ENCODE data around the gene AIP.
"Not testable (repeated sequence)": the region's sequence is repeated elsewhere in the genome, so short reads cannot be mapped to it uniquely, and the experiment has no call there.

AIP gene

DNA sequence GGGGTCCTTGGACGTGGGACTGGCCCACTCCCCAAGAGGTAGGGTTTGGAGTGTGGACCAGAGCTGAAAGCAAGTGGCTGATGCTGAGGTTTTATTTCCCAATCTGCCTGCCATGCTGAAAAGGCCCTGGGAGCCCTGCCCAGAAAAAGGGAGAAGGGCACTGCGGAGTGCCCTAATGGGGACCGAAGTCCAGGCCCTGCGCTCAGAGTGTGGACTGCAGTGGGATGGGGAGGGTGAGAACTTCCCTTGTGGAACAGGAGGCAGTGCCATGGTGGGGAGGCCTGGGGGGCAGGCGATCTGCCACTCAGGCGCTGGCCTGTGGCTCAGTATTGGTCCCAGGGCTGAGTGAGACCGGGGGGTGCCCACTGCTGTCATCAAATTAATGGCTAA, 34.6 kb upstream of the AIP start:
- no peak for DNase-seq (ENCODE audit: extremely low read depth in 1 of 2, low read depth in 1 of 2)

DNA sequence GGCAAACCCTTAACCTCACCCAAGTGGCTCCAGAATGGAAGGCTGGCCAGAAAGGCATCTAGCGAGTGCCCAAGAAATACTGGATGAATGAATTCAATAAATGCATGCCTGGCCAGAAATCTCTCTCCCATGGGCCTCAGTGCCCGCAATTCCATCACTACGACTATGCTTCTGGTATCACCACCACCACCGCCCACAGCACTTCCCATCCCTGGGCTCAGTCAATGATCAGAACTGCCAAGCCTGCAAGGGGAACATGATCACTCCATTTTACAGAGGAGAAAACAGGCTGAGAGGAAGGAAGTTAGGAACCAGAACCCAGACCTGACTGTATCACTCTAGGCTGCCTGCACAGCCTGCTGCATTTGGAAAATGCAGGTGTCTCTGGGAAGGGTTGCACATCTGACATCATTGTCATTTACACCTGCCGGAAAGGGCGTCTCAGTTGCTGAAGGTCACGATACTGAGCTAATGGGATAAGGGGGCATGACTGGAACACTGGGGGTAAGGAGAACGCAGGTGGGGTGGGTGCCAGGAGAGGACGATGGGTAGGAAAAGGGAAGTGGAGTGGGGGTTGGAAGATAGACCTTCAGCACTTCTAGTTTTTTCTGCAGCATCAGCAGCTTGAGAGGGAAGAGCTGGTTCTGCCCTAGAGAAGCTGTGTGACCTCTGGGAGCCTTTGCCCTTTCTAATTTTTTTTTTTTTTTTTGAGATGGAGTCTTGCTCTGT, 33.5 kb upstream of the AIP start:
- DNase-seq (ENCODE audit: extremely low read depth in 1 of 2, low read depth in 1 of 2) = no peak

DNA sequence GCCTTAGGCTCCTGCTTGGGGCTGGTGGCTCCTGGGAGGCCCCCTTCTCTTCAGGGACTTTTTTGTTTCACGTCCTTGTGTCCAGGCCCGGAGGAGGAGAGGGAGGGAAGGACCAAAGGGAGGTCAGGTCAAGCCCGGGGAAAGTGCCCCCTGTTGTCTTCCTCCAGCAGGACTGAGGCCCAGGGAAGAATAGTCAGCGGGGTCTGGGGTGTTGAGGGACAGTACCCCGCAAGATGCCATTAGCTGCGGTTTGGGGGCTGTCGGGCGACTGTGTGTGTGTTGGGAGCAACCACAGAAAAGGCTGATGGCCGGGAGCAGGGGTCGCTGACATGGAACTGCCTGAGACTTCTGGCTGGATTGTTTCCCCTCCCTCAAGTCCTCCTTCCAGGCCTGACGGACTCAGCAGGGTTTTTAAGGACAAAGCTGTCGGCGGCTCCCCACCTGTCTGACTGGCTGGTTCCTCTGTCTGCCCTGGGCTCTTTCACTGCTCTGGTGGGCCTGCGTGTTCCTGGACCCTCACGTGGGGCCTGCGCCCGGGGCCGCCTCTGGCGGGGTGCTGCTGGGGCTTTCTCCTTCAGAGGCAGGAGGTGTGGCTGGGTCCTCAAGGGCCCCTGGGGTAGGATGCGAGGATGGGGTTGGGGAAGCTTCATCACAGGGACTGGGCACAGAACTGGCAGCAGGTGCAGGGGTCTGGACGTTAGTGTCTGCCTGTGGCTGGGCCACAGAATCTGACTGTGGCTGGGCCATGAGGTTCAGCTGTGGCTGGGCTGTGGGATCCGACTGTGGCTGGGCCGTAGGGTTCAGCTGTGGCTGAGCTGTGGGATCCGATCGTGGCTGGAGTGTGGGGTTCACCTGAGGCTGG, 31.8 kb upstream of the AIP start:
- no peak for DNase-seq (ENCODE audit: extremely low read depth in 1 of 2, low read depth in 1 of 2)

DNA sequence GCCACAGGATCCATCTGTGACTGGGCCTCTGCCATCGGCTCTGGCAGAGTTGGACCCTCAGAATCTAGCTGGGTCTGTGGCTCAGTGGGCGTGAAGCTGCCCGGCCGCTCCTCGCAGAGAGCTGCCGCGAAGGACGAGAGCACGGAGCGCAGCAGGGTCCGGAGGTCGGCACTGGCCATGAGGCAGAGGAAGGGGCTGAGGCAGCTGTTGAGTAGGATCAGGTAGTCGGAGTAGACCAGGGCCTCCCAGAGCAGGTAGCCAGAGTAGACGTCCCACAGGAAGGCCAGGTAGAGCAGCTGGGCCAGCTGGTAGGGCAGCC, 31.2 kb upstream of the AIP start:
- DNase-seq (ENCODE audit: extremely low read depth in 1 of 2, low read depth in 1 of 2) = no peak

DNA sequence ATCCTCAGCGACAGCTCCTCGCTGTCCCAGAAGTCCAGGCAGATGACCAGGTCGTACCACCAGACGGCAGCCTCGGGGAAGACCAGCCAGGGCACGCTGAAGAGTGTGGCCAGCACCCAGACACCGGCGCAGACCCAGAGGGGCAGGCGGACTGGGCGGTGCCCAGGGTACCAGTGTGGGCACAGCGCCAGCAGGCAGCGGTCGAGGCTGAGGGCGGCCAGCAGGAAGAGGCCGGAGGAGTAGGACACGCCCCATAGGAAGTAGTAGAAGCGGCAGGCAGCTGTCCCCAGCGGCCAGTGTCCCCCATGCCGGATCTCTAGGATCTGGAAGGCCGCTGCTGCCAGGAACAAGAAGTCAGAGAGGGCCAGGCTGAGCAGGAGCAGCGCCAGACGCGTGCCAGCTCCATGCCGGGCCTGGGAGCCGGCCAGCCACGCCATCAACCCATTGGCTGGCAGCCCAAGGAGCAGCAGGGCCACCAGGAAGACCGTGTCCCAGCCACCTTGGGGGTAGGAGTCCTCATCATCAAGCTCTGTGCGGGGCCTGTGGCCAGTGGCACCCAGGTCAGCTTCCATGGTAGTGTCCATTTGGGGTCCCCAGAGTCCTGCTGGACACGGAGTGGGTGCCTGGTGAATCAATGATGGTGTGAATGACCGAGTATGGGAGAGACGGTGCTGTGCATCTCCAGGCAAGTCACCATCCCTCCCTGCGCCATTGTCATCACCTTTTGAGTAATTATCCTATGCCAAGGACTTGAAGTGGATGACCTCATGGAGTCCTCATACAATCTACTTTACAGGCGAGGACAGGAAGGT, 30.5 kb upstream of the AIP start, which contains the start of gene GPR152:
Gene GPR152, minus strand, starts transcription at position 589 of the 812 bp plus-strand sequence. Its CDS starts 5 bp downstream, at position 584.
- no peak for DNase-seq (ENCODE audit: extremely low read depth in 1 of 2, low read depth in 1 of 2)

DNA sequence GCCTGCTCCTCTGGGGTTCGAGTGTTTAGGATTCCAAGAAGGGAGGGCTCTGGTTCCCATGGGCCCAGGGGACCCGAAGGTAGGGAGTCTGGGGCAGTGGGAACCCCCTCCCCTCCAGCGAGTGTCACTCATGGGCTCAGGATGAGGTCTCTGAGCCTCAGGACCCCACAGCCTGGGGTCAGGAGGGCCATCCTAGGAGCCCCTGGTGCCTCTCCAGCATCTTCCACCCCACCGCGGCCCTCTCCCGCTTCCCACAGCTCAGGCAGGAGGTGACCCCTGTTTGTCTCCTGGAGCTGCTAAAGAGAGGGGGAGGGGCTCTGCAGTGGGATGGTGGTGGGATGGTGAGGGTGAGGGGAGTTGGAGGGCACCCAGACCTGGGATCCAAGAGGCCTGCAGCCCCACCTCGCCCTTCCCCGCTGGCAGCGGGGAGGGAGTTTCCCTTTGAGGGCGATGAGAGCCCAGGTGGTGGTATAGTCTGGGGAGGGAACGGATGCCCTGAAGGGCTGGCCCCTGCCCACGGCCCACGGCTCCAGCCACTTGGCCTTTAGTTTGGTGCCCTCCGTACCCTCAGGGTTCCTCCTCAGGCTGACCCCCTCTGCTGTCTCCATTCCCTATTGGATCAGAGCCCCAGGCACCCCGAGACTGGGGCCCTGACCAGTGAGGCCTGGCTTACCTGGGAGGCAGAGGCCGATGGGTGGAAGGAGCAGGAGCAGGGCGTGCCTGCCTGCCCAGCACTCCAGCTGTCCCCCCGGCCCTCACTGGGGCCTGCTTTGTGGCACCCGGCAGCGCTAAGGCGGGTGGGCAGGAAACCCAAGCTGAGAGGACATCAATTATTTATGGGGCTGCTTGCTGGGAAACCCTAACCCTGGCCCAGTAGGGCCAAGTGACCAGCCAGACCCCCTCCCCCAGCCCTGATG, 28.8 kb upstream of the AIP start:
- DNase-seq (ENCODE audit: extremely low read depth in 1 of 2, low read depth in 1 of 2) = no peak

DNA sequence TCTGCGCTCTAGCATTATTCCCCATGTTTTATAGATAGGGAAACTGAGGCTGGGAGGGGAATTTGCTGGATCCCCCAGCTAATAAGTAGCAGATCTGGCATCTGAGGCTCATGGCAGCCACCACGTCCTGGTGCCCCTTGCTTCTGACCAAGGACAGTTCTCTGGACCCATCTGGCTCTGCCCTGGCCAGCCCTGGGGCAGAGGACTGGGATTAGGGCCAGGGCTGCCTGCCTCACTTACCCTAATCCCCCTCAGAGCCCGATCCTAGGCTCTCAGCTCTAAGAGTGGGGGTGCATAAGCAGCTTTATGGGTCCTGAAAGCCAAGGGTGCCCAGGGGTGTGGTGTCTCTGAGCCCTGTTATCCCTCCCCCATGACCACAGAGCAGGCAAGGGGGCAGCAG, 27.8 kb upstream of the AIP start, which contains the start of gene CABP4:
Gene CABP4, plus strand, starts transcription at position 301 of the 400 bp plus-strand sequence. Its CDS starts 70 bp downstream, at position 371.
- no peak for DNase-seq (ENCODE audit: extremely low read depth in 1 of 2, low read depth in 1 of 2)

DNA sequence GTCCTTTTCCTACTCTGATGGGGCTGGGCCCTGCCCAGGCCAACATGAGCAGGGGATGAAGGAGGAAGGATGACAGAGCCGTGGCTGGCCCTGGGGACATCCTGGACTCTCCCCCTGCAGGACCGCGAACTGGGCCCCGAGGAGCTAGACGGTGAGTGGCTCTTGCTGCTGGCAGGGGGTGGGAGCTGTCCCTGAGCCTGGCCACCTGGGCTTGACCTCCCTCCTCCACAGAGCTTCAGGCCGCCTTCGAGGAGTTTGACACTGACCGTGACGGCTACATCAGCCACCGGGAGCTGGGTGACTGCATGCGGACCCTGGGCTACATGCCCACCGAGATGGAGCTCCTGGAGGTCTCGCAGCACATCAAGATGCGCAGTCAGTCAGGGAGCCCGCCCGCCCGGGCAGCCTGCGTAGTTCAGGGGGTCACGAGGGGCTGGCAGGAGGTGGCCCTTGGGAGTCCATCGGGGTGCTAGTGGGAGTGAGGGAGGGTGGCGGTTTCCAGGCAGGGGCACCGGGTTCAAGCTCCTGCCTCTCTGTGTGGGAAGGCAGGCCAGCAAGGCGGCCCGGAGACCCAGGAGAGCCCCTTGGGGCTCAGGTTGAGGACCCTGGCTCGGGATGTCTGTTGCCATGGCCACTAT, 26.6 kb upstream of the AIP start:
- no peak for DNase-seq (ENCODE audit: extremely low read depth in 1 of 2, low read depth in 1 of 2)

DNA sequence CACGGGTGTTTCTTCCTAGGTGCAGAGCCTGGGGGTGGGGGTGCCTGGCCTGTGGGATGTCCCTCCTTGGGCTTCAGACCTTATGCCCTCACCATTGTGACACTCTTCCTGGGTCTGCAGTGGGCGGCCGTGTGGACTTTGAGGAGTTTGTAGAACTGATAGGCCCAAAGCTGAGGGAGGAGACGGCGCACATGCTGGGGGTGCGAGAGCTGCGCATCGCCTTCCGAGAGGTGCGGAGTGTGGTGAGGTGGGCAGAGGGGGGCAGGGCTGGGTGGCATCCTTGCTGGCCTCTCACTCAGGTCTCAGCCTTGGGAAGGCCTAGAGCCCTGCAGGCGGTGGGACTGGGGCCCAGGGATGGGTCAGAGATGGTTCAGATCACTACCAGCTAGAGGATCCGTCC, 25.4 kb upstream of the AIP start:
- no peak for DNase-seq (ENCODE audit: extremely low read depth in 1 of 2, low read depth in 1 of 2)

DNA sequence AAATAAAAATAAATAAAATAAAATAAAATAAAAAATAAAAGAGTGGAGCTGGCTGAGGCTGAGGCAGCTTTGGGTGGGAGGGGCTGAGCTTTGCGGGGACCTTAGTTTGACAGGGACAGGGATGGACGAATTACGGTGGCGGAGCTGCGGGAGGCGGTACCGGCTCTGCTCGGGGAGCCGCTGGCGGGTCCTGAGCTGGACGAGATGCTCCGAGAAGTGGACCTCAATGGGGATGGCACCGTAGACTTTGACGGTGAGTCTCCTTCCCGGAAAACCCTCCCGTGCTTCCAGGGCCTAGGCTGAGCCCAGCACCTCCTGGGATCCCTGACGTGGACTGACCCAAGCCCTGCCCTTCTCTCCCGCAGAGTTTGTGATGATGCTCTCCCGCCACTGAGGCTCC, 24.6 kb upstream of the AIP start:
- DNase-seq (ENCODE audit: extremely low read depth in 1 of 2, low read depth in 1 of 2) = no peak

DNA sequence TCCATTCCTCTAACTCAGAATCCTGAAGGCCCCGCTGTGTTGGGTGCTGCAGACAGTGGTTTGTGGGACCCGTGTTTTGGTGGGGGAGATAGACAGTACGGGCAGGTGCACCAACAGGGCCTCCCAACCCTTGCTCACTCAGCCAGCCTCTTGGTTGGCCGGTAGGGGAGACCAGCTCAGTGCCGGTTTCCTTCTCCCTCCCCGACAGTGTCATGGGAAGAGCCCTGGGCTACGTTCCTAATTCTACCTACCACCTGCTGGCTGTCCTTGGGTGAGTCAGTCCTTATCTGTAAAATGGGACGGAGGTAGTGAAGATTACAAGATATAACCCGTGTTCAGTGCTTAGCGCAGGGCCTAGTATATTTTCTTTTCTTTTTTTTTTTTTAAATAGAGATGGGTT, 19.6 kb upstream of the AIP start:
- no peak for DNase-seq (ENCODE audit: extremely low read depth in 1 of 2, low read depth in 1 of 2)

DNA sequence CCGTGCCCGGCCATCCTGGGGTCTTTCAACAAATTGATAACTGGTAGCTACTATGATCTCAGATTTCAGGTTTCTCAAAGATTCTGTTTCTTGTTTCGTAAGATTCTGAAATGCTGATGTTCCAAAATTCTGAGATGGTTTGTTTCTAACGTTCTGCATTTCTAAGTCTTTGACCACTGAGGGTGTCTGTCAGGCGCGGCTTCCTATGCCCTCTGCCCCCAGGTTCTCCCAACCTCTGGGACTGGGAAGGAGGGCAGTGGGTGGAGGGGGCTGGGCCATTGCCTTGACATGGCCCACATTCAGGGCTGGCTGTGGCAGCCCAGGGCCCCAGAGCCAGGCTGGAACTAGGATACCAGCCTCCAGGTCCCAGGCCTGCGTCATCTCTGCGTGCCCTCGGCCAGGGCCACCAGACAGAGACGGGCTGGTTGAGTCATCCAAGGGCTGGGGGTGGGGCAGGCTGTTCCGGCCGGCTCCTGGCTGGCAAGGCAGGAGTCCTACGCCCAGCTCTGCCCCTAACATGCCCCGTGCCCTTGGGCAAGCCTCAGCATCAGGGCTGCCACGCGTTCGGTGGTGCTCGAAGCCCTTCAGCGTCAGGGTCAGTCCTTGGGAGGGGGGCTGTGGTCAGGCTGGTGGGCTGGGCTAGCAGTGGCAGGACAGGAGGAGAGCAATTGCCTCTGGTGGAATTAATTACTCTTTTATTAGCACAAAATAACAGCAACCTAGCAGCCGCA, 19.0 kb upstream of the AIP start:
- DNase-seq (ENCODE audit: extremely low read depth in 1 of 2, low read depth in 1 of 2) = no peak

DNA sequence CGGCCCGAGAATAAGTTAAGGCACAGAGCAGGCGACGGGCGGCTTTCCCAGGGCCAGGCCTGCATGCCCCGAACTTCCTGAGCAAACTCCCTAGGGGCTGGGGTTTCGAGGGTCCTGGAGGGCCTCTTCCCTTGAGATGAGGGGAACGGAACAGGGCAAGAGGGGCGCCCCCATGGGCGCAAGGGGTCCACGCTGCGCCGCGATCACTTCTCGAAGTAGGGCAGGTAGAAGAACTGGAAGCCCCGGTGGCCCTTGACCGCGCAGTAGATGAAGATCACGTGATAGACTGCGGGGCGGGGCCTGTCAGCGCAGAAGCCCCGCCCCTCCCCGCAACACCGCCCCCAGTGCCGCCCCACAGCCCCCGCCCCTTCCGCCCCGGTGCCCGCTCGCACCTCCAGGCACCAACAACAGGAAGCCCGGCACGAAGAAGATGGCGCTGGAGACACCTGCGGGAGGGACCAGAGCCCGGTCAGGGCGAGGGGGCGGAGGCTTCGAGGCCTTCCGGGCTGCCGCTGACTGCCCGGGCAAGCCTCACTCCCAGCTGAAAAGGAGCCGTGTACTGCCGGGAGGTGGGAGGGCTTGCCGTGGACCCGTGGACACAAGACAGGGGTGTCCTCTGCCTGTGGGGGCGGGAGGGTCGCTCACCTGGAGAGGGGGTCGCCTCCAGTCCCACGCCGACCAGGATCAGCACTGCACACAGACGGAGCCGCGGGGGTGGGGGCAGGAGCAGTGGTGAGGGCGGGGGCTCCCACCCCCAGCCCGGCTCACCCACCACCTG, 18.2 kb upstream of the AIP start:
- DNase-seq (ENCODE audit: extremely low read depth in 1 of 2, low read depth in 1 of 2) = peak; percentile 86 to 88

DNA sequence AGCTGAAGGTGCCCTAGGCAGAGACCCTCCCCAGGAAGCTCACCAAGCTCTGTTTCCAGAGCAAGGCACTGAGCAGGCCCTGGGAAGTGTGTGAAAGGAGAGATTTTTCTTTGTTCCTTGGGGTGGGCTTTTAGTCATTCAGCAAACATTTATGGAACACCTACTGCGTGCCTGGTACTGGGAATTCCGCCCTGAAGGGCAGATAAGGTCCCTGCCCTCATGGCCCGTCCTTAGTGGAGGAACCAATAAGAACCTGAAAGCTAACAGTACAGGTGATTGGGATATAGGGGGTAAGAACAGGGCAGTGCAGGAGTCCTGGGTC, 17.7 kb upstream of the AIP start:
- DNase-seq (ENCODE audit: extremely low read depth in 1 of 2, low read depth in 1 of 2) = no peak

DNA sequence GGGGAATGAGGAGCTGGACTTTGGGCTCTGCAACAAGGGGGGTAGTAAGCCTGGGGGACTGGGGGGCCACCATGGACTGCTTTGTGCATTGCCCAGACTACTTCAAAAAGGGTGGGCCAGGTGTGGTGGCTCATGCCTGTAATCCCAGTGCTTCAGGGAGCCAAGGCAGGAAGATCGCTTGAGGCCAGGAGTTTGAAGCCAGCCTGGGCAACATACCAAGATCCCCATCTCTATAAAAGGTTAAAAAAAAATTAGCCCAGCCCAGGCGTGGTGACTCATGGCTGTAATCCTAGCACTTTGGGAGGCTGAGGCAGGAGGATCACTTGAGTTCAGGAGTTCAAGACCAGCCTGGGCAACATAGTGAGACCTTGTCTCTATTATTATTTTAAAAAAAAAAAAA, 17.3 kb upstream of the AIP start:
- DNase-seq (ENCODE audit: extremely low read depth in 1 of 2, low read depth in 1 of 2) = not testable (repeated sequence)

DNA sequence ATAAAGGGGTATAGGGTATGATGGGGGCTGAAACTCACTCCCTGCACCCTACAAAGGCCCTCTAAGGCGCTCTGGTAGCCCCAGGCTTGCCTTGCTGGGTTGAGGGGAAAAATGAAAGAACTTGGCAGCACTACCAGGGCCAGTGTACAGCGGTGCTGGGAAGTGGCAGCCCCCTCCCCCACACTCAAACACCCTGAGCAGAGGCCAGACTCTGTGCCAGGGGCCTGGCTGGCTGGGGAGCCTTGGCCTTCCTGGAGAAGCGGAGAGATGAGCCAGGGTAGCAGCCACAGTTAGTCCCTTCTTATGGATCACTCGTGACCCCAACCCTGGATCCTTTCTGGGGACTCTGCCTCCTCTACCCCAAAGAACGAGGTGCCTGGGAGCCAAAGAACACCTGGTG, 16.5 kb upstream of the AIP start:
- DNase-seq (ENCODE audit: extremely low read depth in 1 of 2, low read depth in 1 of 2) = no peak

DNA sequence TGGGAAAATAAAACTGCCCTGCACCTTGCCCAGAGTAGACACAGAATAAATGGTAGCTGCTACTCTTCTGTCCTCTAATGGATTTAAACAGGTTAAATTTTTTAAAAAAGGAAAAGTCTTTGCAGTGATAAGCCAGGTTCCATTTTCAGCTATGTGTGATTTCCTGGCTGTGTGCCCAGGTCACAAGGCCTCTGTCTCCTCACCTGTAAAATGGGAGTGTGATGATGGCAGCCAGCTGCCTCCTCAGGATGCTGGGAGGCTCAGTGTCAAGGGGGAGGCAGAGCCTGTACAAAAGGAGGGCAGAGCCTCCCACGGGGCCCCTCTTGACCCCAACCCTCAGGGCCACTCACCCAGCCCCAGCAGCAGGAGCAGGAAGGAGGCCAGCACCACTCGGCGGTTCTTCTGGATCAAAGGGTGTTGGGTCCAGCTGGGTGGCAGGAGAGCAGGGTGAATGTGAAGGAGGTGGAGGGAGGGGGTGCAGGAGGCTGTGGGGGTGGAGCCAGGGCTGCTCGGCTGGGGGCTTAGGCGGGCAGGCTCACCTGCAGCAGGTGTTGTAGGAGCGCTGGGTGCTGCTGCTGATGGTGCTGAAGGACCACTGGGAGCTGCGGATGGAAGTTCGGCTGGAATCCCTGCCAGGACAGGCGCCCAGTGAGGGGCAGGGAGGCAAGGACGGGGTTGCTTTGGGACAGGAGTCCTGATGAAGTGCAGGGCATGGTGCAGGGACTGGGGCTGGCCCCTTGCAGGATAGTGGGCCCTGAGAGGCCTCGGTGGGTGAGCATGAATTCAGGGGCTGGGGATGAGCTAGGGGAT, 15.7 kb upstream of the AIP start:
- no peak for DNase-seq (ENCODE audit: extremely low read depth in 1 of 2, low read depth in 1 of 2)

DNA sequence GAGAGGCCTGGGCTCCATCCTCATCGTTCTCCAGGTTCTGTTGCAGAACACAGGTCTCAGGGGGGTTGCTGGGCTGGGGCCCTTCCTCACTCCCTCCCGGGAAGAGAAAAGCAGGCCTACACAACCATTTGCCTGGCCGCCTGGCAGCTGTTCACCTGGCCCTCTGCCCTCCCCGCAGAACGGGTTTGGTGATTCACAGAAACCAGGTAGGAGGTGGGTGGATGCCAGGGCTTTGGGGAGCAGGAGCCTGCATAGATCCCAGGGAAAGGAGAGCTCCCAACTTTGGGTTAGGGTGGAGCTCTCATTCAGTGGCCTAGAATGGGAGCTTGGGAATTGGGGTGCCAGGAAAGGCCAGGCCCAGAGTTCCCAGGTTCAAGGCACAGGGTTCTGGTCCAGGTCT, 14.8 kb upstream of the AIP start:
- DNase-seq (ENCODE audit: extremely low read depth in 1 of 2, low read depth in 1 of 2) = no peak

Measured in activated CD8-positive, alpha-beta memory T cell treated with anti-CD3 and anti-CD28 coated beads for 1 hour (primary cell).